ENCODE data around the gene ECE1.
"Not testable (repeated sequence)": the region's sequence is repeated elsewhere in the genome, so short reads cannot be mapped to it uniquely, and the experiment has no call there.

The ECE1 gene

DNA sequence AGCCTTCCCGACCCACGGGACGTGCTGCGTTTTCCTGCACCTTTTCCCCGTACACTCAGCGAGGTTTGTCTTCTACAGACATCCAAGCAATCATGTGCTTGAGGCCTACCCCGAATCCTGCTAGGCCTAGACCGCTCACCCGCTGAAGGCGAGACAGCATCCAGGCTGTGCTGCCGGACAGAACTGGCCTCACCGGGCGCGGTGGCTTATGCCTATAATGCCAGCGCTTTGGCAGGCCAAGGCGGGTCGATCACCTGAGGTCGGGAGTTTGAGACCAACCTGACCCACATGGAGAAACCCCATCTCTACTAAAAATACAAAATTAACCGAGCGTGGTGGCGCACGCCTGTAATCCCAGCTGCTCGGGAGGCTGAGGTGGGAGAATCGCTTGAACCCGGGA lies 54.1 kb downstream of the ECE1 start:
- DNase-seq (ENCODE audit: extremely low read depth, low read depth): no peak
- TF ChIP-seq, protein P1, sequence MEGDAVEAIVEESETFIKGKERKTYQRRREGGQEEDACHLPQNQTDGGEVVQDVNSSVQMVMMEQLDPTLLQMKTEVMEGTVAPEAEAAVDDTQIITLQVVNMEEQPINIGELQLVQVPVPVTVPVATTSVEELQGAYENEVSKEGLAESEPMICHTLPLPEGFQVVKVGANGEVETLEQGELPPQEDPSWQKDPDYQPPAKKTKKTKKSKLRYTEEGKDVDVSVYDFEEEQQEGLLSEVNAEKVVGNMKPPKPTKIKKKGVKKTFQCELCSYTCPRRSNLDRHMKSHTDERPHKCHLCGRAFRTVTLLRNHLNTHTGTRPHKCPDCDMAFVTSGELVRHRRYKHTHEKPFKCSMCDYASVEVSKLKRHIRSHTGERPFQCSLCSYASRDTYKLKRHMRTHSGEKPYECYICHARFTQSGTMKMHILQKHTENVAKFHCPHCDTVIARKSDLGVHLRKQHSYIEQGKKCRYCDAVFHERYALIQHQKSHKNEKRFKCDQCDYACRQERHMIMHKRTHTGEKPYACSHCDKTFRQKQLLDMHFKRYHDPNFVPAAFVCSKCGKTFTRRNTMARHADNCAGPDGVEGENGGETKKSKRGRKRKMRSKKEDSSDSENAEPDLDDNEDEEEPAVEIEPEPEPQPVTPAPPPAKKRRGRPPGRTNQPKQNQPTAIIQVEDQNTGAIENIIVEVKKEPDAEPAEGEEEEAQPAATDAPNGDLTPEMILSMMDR (IDR thresholded peaks at IDR 0.05; ENCODE audit: low read depth, low read length): no peak

DNA sequence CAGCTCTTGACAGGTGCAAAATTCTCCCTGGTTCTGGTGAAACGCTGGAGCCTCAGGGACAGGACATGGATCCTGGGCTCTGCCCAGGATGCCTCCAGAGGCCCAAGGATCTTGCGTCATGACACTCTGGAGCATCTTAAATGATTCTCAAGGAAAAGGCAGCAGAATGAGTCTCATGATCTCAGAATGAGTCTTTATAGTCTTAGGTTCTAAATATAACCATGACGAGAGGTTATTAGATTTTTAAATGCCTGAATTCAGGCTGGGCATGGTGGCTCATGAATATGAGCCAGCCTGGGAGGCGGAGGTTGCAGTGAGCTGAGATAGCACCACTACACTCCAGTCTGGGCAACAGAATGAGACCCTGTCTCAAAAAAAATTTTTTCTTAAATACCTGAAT lies 55.5 kb downstream of the ECE1 start:
- DNase-seq (ENCODE audit: extremely low read depth, low read depth): no peak
- TF ChIP-seq, protein P1 (IDR thresholded peaks at IDR 0.05; ENCODE audit: low read depth, low read length): no peak

- TF ChIP-seq, protein P1 (IDR thresholded peaks at IDR 0.05; ENCODE audit: low read depth, low read length): no peak
- no peak for DNase-seq (ENCODE audit: extremely low read depth, low read depth)
These were observed 56.8 kb downstream of the ECE1 start for GRCh38 chr1:21233490-21233889.

GRCh38 chr1:21232044-21232443 lies 58.2 kb downstream of the ECE1 start:
- peak; percentile 40 for DNase-seq (ENCODE audit: extremely low read depth, low read depth)
- TF ChIP-seq, protein P1 (IDR thresholded peaks at IDR 0.05; ENCODE audit: low read depth, low read length): peak; percentile 67

- TF ChIP-seq, protein P1 (IDR thresholded peaks at IDR 0.05; ENCODE audit: low read depth, low read length): no peak
- no peak for DNase-seq (ENCODE audit: extremely low read depth, low read depth)
These were observed 60.8 kb downstream of the ECE1 start for GRCh38 chr1:21229246-21230000.

- DNase-seq (ENCODE audit: extremely low read depth, low read depth): not testable (repeated sequence)
These were observed 62.0 kb downstream of the ECE1 start for GRCh38 chr1:21228224-21228623.

DNA sequence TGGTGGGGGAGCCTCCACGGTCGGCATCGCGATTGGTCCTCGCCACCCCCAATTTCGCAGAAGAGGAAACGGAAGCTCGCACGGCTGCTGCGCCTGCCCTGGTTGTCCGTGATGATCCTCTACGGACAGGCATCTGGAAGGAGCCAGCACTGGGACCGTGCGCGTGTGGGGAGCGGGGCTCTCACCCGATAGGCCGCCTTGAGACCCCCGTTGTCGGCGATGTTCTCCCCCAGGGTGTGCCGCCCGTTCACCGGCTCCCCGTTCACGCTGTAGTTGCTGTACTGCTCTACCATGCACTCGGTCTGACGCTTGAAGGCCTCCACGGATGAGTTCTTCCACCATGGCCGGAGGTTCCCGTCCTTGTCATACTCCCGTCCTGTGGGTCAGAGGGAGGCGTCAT lies 65.2 kb downstream of the ECE1 start:
- no peak for DNase-seq (ENCODE audit: extremely low read depth, low read depth)
- TF ChIP-seq, protein P1 (IDR thresholded peaks at IDR 0.05; ENCODE audit: low read depth, low read length): no peak

GRCh38 chr1:21220815-21221214 lies 69.4 kb downstream of the ECE1 start:
- no peak for DNase-seq (ENCODE audit: extremely low read depth, low read depth)
- TF ChIP-seq, protein P1 (IDR thresholded peaks at IDR 0.05; ENCODE audit: low read depth, low read length): no peak
